Body of pancreas (tissue), 4 donors: ENCODE data around the gene NECAB3.

Source experiments
- POLR2A ChIP-seq, 3 donors: fragments of 450-650 bp; IDR thresholded peaks; one replicate each; pipeline ENCODE4 v1.6.1; 2016; ENCODE audit warnings: antibody characterized with exemption in 3 of 3, mild to moderate bottlenecking in 2 of 3
- TF ChIP-seq, protein P1 (sequence below), 7 experiments: fragments of 450-650 bp in 4 of 7; fragments of 200-600 bp in 3 of 7; sonication (generic) in 3 of 7; IDR thresholded peaks; one replicate each; pipeline ENCODE4 v1.5.1; 2016 to 2019; ENCODE audit warnings: antibody characterized with exemption in 7 of 7

DNA sequence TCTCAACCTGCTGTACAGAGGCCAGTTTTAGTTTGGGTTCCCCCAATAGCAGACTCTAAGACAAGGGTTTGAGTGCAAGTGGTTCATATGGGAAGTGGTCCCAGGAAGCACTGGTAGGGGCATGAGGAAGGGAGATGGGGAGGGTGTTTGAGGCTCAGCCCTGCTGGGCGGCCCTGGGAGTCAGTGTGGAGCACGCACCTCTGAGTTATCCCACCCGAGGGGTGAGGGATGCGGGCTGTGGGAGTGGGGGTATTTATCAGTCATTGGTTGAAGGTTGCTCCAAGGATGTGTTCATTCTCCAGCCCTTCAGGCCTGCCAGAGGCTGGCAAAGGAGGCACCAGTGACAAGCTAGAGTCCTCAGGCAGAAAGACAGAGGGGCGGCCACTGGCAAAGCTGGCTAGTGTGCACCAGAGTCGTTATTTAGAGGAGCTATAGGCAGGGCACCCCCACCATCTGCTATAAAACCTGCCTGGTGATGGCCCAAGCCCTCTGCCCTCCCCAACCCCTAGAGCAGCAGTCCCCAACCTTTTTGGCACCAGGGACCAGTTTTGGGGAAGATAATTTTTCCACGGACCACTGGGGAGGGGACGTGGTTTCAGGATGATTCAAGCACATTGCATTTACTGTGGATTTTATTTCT is 29.4 kb upstream of the NECAB3 start:
- TF ChIP-seq, protein P1, sequence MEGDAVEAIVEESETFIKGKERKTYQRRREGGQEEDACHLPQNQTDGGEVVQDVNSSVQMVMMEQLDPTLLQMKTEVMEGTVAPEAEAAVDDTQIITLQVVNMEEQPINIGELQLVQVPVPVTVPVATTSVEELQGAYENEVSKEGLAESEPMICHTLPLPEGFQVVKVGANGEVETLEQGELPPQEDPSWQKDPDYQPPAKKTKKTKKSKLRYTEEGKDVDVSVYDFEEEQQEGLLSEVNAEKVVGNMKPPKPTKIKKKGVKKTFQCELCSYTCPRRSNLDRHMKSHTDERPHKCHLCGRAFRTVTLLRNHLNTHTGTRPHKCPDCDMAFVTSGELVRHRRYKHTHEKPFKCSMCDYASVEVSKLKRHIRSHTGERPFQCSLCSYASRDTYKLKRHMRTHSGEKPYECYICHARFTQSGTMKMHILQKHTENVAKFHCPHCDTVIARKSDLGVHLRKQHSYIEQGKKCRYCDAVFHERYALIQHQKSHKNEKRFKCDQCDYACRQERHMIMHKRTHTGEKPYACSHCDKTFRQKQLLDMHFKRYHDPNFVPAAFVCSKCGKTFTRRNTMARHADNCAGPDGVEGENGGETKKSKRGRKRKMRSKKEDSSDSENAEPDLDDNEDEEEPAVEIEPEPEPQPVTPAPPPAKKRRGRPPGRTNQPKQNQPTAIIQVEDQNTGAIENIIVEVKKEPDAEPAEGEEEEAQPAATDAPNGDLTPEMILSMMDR (IDR thresholded peaks at IDR 0.05) = no peak
- no peak for TF ChIP-seq POLR2A (IDR thresholded peaks at IDR 0.05)
